HG03558 (cell line): ENCODE measurements around the gene TFPI.

Source experiments
- ATAC-seq: cut with Tn5 transposase; IDR thresholded peaks from one replicate; pipeline ENCODE4 v1.9.1; 2021; ENCODE audit warnings: moderate number of reproducible peaks; ENCODE audit not compliant: unreplicated experiment; ENCODE audit errors: extremely low read depth

Gene TFPI

GRCh38 chr2:187478719-187479118 lies 75.5 kb downstream of the TFPI start:
- no peak for ATAC-seq

GRCh38 chr2:187477051-187477450 lies 77.2 kb downstream of the TFPI start:
- ATAC-seq: no peak

- peak; percentile 92 for ATAC-seq
Observed at GRCh38 chr2:187475499-187476248, 78.6 kb downstream of the TFPI start.

GRCh38 chr2:187470698-187471097 lies 83.5 kb downstream of the TFPI start:
- no peak for ATAC-seq

- ATAC-seq: no peak
Observed at GRCh38 chr2:187469538-187469937, 84.7 kb downstream of the TFPI start.

GRCh38 chr2:187468262-187468661 lies 86.0 kb downstream of the TFPI start:
- no peak for ATAC-seq

- ATAC-seq: no peak
Observed at GRCh38 chr2:187466129-187466792, 88.0 kb downstream of the TFPI start.

GRCh38 chr2:187462839-187463238 lies 91.4 kb downstream of the TFPI start:
- ATAC-seq: no peak

GRCh38 chr2:187461294-187462261 lies 92.7 kb downstream of the TFPI start:
- ATAC-seq: no peak

- no peak for ATAC-seq
Observed at GRCh38 chr2:187459256-187459655, 95.0 kb downstream of the TFPI start.

GRCh38 chr2:187453078-187453641 lies 101.1 kb downstream of the TFPI start:
- no peak for ATAC-seq

- no peak for ATAC-seq
Observed at GRCh38 chr2:187451510-187451909, 102.7 kb downstream of the TFPI start.

- ATAC-seq: no peak
Observed at GRCh38 chr2:187447336-187447735, 106.9 kb downstream of the TFPI start.

GRCh38 chr2:187446711-187447110 lies 107.5 kb downstream of the TFPI start:
- ATAC-seq: no peak

GRCh38 chr2:187445051-187445450 lies 109.2 kb downstream of the TFPI start:
- ATAC-seq: no peak

- no peak for ATAC-seq
Observed at GRCh38 chr2:187442778-187443177, 111.5 kb downstream of the TFPI start.

- no peak for ATAC-seq
Observed at GRCh38 chr2:187442378-187442777, 111.9 kb downstream of the TFPI start.

GRCh38 chr2:187440101-187440675 lies 114.0 kb downstream of the TFPI start:
- ATAC-seq: no peak

GRCh38 chr2:187438455-187438854 lies 115.8 kb downstream of the TFPI start:
- ATAC-seq: no peak

- no peak for ATAC-seq
Observed at GRCh38 chr2:187435756-187436155, 118.5 kb downstream of the TFPI start.
